ENCODE data around the gene MED13L. TPM values are rescaled to one million over a fixed set of nuclear protein-coding genes. Genes with fewer than 3 reads are reported as not detected.
"Not testable (repeated sequence)": the region's sequence is repeated elsewhere in the genome, so short reads cannot be mapped to it uniquely, and the experiment has no call there.

Gene MED13L
- total RNA-seq, 1 experiment from 2014 or later, result 80.5 TPM

GRCh38 chr12:116133636-116134214 lies 143.8 kb downstream of the MED13L start (continued):
- TF ChIP-seq, protein P1, sequence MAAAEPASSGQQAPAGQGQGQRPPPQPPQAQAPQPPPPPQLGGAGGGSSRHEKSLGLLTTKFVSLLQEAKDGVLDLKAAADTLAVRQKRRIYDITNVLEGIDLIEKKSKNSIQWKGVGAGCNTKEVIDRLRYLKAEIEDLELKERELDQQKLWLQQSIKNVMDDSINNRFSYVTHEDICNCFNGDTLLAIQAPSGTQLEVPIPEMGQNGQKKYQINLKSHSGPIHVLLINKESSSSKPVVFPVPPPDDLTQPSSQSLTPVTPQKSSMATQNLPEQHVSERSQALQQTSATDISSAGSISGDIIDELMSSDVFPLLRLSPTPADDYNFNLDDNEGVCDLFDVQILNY (CRISPR knock-in tag; IDR thresholded peaks at IDR 0.05), result no peak
- no peak for TF ChIP-seq ZSCAN18 (CRISPR knock-in tag; IDR thresholded peaks at IDR 0.05)

DNA sequence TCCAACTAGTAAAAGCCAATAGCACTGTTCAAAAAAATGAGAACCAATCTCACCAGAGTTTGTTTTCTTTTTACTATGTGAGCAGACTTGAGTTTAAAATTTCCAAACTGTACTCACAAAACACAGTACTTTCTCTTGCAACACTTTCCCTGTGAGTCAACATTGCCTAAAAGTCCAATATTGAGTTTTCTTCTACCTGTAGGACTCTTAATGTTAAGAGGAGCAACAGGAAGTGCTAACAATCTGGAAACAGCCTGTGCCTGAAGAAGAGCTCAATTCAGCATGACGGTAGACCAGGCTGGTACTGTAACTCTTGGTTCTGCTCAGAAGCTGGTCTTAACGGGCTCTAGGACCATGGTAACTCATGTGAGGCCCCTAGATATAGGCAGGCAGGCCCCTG lies 144.3 kb downstream of the MED13L start:
- Mint-ChIP-seq H3K27ac (peak overlapping the region; percentile 82), H3K36me3 (no peaks in the 10 kb centered on the region), H3K27me3 (ENCODE audit: low read depth) (no peaks in the 10 kb centered on the region), H3K9me3 (no peaks in the 10 kb centered on the region), H3K4me1 (peaks cover 51% of the 10 kb centered on the region), H3K4me3 (no peak overlapping the region)
- no peak for ATAC-seq
- CTCF ChIA-PET, result no interaction called here
- POLR2A ChIA-PET, result no interaction called here
- 0 out of 2 replicates have a peak, but pooled peaks have one; percentile 38 for TF ChIP-seq GABPB1 (CRISPR knock-in tag; IDR thresholded peaks at IDR 0.05)
- TF ChIP-seq, protein P2, sequence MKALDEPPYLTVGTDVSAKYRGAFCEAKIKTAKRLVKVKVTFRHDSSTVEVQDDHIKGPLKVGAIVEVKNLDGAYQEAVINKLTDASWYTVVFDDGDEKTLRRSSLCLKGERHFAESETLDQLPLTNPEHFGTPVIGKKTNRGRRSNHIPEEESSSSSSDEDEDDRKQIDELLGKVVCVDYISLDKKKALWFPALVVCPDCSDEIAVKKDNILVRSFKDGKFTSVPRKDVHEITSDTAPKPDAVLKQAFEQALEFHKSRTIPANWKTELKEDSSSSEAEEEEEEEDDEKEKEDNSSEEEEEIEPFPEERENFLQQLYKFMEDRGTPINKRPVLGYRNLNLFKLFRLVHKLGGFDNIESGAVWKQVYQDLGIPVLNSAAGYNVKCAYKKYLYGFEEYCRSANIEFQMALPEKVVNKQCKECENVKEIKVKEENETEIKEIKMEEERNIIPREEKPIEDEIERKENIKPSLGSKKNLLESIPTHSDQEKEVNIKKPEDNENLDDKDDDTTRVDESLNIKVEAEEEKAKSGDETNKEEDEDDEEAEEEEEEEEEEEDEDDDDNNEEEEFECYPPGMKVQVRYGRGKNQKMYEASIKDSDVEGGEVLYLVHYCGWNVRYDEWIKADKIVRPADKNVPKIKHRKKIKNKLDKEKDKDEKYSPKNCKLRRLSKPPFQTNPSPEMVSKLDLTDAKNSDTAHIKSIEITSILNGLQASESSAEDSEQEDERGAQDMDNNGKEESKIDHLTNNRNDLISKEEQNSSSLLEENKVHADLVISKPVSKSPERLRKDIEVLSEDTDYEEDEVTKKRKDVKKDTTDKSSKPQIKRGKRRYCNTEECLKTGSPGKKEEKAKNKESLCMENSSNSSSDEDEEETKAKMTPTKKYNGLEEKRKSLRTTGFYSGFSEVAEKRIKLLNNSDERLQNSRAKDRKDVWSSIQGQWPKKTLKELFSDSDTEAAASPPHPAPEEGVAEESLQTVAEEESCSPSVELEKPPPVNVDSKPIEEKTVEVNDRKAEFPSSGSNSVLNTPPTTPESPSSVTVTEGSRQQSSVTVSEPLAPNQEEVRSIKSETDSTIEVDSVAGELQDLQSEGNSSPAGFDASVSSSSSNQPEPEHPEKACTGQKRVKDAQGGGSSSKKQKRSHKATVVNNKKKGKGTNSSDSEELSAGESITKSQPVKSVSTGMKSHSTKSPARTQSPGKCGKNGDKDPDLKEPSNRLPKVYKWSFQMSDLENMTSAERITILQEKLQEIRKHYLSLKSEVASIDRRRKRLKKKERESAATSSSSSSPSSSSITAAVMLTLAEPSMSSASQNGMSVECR (CRISPR knock-in tag; IDR thresholded peaks at IDR 0.05; ENCODE audit: borderline replicate concordance), result no peak
- DNase-seq (ENCODE audit: low spot score), result no peak

GRCh38 chr12:116131987-116132386 lies 145.5 kb downstream of the MED13L start:
- H3K9me3 Mint-ChIP-seq, POLR2A ChIA-PET, ATAC-seq: not testable (repeated sequence)

DNA sequence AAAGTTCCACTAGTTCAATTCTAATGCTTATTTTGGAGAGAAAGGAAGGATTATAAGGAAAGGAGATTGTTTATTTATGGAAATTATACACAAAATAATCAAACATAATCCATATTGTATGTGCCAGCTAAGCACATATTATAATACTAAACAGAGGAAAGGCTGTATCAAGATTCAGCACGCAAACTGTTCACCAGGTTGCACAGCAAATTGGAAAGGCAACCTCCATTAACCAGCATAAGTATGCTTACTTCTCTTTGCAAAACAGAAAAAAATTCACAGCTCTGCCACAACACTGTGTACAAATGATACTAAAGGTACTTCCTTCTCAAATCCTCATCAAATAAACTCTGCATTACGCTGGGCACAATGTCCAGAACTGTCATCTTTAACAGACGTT lies 146.3 kb downstream of the MED13L start:
- POLR2A ChIA-PET, result interaction anchor here (1.2 kb wide), 1 partner anchor 52 kb away, joined by 3 read pairs; no protein-coding TSS in a partner anchor
- ATAC-seq (no peak), DNase-seq (ENCODE audit: low spot score) (no peak)
- no peaks in the 10 kb centered on the region for H3K36me3 Mint-ChIP-seq
- H3K4me1 Mint-ChIP-seq, result peaks cover 63% of the 10 kb centered on the region
- H3K4me3 Mint-ChIP-seq, result no peak overlapping the region
- H3K27me3 Mint-ChIP-seq (ENCODE audit: low read depth), result no peaks in the 10 kb centered on the region
- TF ChIP-seq, protein P3, sequence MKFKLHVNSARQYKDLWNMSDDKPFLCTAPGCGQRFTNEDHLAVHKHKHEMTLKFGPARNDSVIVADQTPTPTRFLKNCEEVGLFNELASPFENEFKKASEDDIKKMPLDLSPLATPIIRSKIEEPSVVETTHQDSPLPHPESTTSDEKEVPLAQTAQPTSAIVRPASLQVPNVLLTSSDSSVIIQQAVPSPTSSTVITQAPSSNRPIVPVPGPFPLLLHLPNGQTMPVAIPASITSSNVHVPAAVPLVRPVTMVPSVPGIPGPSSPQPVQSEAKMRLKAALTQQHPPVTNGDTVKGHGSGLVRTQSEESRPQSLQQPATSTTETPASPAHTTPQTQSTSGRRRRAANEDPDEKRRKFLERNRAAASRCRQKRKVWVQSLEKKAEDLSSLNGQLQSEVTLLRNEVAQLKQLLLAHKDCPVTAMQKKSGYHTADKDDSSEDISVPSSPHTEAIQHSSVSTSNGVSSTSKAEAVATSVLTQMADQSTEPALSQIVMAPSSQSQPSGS (CRISPR knock-in tag; IDR thresholded peaks at IDR 0.05; ENCODE audit: borderline replicate concordance, low read depth), result no peak
- no peak for TF ChIP-seq MLX (CRISPR knock-in tag; IDR thresholded peaks at IDR 0.05)
- no peaks in the 10 kb centered on the region for H3K9me3 Mint-ChIP-seq
- CTCF ChIA-PET, result interaction anchor here (1.2 kb wide), 1 partner anchor 12 kb away, joined by 3 read pairs; no protein-coding TSS in a partner anchor
- peak overlapping the region; percentile 6; the same call in 1 of the 2 replicates for H3K27ac Mint-ChIP-seq

More at GRCh38 chr12:116131987-116132386, 145.5 kb downstream of the MED13L start:
- H3K36me3 Mint-ChIP-seq; H3K27ac Mint-ChIP-seq; CTCF ChIA-PET; H3K27me3 Mint-ChIP-seq (ENCODE audit: low read depth); DNase-seq (ENCODE audit: low spot score); H3K4me3 Mint-ChIP-seq: not testable (repeated sequence)
- peaks cover 59% of the 10 kb centered on the region for H3K4me1 Mint-ChIP-seq

Data from WTC11 (cell line).